ENCODE measurements around the gene DCAF7.

DCAF7 gene

GRCh38 chr17:63587770-63588169, 37.5 kb downstream of the DCAF7 start:
- ChIA-PET CTCF (no interaction called here), POLR2A (no interaction called here)
- no peak overlapping the region for H3K4me3 ChIP-seq (ENCODE audit: low read depth, low read length)
- DNase-seq (ENCODE audit: low read depth, low spot score), result no peak
- no peak for TF ChIP-seq CTCF (IDR thresholded peaks at IDR 0.05; ENCODE audit: insufficient read depth, low read length, missing control alignments)

- TF ChIP-seq CTCF (IDR thresholded peaks at IDR 0.05; ENCODE audit: insufficient read depth, low read length, missing control alignments), result no peak
- no peak overlapping the region for H3K4me3 ChIP-seq (ENCODE audit: low read depth, low read length)
- ChIA-PET CTCF (interaction anchor here (1.1 kb wide), 1 partner anchor 182 kb away, joined by 3 read pairs; no protein-coding TSS in a partner anchor), POLR2A (no interaction called here)
- DNase-seq (ENCODE audit: low read depth, low spot score), result no peak
Observed at GRCh38 chr17:63588797-63589196, 38.5 kb downstream of the DCAF7 start.

- no peak for DNase-seq (ENCODE audit: low read depth, low spot score)
- ChIA-PET CTCF (interaction anchor here (1.1 to 2.9 kb wide), 3 partner anchors 10 to 183 kb away, joined by 3 to 16 read pairs (median 9); partner anchors contain the start of gene TACO1), POLR2A (no interaction called here)
- no peak for TF ChIP-seq CTCF (IDR thresholded peaks at IDR 0.05; ENCODE audit: insufficient read depth, low read length, missing control alignments)
- no peak overlapping the region for H3K4me3 ChIP-seq (ENCODE audit: low read depth, low read length)
Observed at GRCh38 chr17:63589646-63590045, 39.4 kb downstream of the DCAF7 start.

GRCh38 chr17:63592797-63593196, 42.5 kb downstream of the DCAF7 start:
- TF ChIP-seq CTCF (IDR thresholded peaks at IDR 0.05; ENCODE audit: insufficient read depth, low read length, missing control alignments), result no peak
- POLR2A ChIA-PET, result no interaction called here
- no peak overlapping the region for H3K4me3 ChIP-seq (ENCODE audit: low read depth, low read length)
- CTCF ChIA-PET, result interaction anchor here (1.5 to 3.3 kb wide), 3 partner anchors 10 to 167 kb away, joined by 7 to 17 read pairs (median 12); no protein-coding TSS in a partner anchor
- no peak for DNase-seq (ENCODE audit: low read depth, low spot score)

GRCh38 chr17:63595132-63595531, 44.9 kb downstream of the DCAF7 start:
- no peak overlapping the region for H3K4me3 ChIP-seq (ENCODE audit: low read depth, low read length)
- ChIA-PET POLR2A (no interaction called here), CTCF (interaction anchor here (3.3 kb wide), 1 partner anchor 17 kb away, joined by 17 read pairs; no protein-coding TSS in a partner anchor)
- no peak for DNase-seq (ENCODE audit: low read depth, low spot score)
- TF ChIP-seq CTCF (IDR thresholded peaks at IDR 0.05; ENCODE audit: insufficient read depth, low read length, missing control alignments), result no peak

GRCh38 chr17:63596856-63597586, 46.7 kb downstream of the DCAF7 start:
- H3K4me3 ChIP-seq (ENCODE audit: low read depth, low read length), result no peak overlapping the region
- DNase-seq (ENCODE audit: low read depth, low spot score), result no peak
- TF ChIP-seq CTCF (IDR thresholded peaks at IDR 0.05; ENCODE audit: insufficient read depth, low read length, missing control alignments), result no peak
- CTCF ChIA-PET, result interaction anchor here (2.3 kb wide), 1 partner anchor 16 kb away, joined by 18 read pairs; no protein-coding TSS in a partner anchor
- POLR2A ChIA-PET, result no interaction called here

Data from AG04449 (cell line).